Cardiac atrium fibroblast (primary cell): ENCODE measurements around the gene FGD3. TPM values are rescaled to one million over a fixed set of nuclear protein-coding genes. Genes with fewer than 3 reads are reported as not detected.

Source experiments
- total RNA-seq: library from RNA; depleted of rRNA; stranded (reverse); fragments of >200 nt; gene quantifications from 2 replicates; pipeline ENCODE4 v1.2.3, GENCODE V29; 2015

The FGD3 gene
- total RNA-seq = not detected in 2 replicates

GRCh38 chr9:92947268-92948037 lies at the start of gene FGD3:
FGD3 (plus strand) TSS chr9:92947523; CDS start chr9:92976257, 28,734 bp downstream.

GRCh38 chr9:93058355-93059010 lies 111.2 kb downstream of the FGD3 start, which contains the start of gene SUSD3:
SUSD3 (plus strand) TSS chr9:93058701; CDS start chr9:93058743, 42 bp downstream.

Other genes starting within 250 kb of the FGD3 start
- 32.3 and 33.0 TPM in 2 replicates for gene BICD2, start 182.7 kb upstream of the FGD3 start, total RNA-seq
- gene ZNF484, start 69.5 kb upstream of the FGD3 start, total RNA-seq = 4.7 and 5.2 TPM in 2 replicates
- 1.1 and 2.0 TPM in 2 replicates for gene SUSD3, start 111.2 kb downstream of the FGD3 start, total RNA-seq
- 87.6 and 117 TPM in 2 replicates for gene CARD19, start 148.7 kb downstream of the FGD3 start, total RNA-seq
- 19.5 and 41.3 TPM in 2 replicates for gene NINJ1, start 186.7 kb downstream of the FGD3 start, total RNA-seq
- gene WNK2, start 236.6 kb downstream of the FGD3 start, total RNA-seq = not detected in 2 replicates